Measurements from ENCODE around the gene FARP1. TPM values are rescaled to one million over a fixed set of nuclear protein-coding genes. Genes with fewer than 3 reads are reported as not detected.

Gene FARP1
- polyA plus RNA-seq, 1 of the 3 experiments (the other 2 are of a cell fraction): 12.0 TPM

DNA sequence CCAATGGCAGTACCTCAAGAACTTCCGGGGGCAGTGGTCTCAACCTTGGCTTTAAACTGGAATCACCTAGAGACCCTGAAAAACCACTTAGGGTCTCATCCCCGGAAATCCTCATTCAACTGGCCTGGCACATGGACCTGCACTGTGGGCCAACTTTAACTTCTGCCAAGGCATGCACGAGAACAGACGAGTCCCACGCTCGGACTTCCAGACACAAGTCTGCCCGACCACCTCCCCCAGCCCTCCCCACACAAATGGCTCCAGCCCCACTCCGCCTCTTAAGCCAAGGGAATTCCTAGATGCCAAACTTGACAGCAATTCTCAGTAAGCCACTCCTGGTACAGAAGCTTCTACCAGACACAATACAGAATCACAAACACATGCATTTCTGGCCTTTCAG lies 320.1 kb downstream of the FARP1 start:
- H3K4me1 ChIP-seq (ENCODE audit: control insufficient read depth in 1 of 2, insufficient read depth in 2 of 2, low read depth in 1 of 2, low read length in 1 of 2): peaks cover 0 to 7% of the 10 kb centered on the region in 2 experiments; a peak in 1 of 4 replicates
- no peaks in the 10 kb centered on the region for H4K20me1 ChIP-seq (ENCODE audit: insufficient read depth)
- POLR2A ChIA-PET: no interaction called here
- peaks cover 7% of the 10 kb centered on the region; the same call in 1 of the 2 replicates for H3K79me2 ChIP-seq (ENCODE audit: insufficient read depth)
- whole genome bisulfite sequencing (ENCODE audit: low lambda C conversion rate): 96% methylated on average over 8 of the region's 8 CpGs
- H3K4me3 ChIP-seq (ENCODE audit: low read depth in 2 of 2, low read length in 1 of 2): no peak overlapping the region
- no peaks in the 10 kb centered on the region for H3K9me3 ChIP-seq
- no peak overlapping the region for H3K4me2 ChIP-seq
- no peak for DNase-seq
- no peaks in the 10 kb centered on the region for H3K9me2 ChIP-seq
- H3K27ac ChIP-seq (ENCODE audit: low read depth in 2 of 2, low read length in 1 of 2): no peak overlapping the region
- TF ChIP-seq JUND (IDR thresholded peaks at IDR 0.05): no peak
- TF ChIP-seq TCF12 (IDR thresholded peaks at IDR 0.05): no peak
- TF ChIP-seq NRF1 (IDR thresholded peaks at IDR 0.05; ENCODE audit: low read depth, low read length): no peak
- TF ChIP-seq REST (IDR thresholded peaks at IDR 0.05; ENCODE audit: low read depth, low read length): no peak
- TF ChIP-seq FOSL2 (IDR thresholded peaks at IDR 0.05; ENCODE audit: borderline replicate concordance, low read depth): no peak
- no peak for TF ChIP-seq RXRA (IDR thresholded peaks at IDR 0.05; ENCODE audit: borderline replicate concordance, low read depth)
- TF ChIP-seq, protein P1, sequence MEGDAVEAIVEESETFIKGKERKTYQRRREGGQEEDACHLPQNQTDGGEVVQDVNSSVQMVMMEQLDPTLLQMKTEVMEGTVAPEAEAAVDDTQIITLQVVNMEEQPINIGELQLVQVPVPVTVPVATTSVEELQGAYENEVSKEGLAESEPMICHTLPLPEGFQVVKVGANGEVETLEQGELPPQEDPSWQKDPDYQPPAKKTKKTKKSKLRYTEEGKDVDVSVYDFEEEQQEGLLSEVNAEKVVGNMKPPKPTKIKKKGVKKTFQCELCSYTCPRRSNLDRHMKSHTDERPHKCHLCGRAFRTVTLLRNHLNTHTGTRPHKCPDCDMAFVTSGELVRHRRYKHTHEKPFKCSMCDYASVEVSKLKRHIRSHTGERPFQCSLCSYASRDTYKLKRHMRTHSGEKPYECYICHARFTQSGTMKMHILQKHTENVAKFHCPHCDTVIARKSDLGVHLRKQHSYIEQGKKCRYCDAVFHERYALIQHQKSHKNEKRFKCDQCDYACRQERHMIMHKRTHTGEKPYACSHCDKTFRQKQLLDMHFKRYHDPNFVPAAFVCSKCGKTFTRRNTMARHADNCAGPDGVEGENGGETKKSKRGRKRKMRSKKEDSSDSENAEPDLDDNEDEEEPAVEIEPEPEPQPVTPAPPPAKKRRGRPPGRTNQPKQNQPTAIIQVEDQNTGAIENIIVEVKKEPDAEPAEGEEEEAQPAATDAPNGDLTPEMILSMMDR (IDR thresholded peaks at IDR 0.05): no peak
- no peak for TF ChIP-seq TEAD4 (IDR thresholded peaks at IDR 0.05; ENCODE audit: borderline replicate concordance, insufficient read depth)
- TF ChIP-seq SIN3A (IDR thresholded peaks at IDR 0.05; ENCODE audit: borderline replicate concordance, low read depth, low read length): no peak
- TF ChIP-seq MEF2A (IDR thresholded peaks at IDR 0.05; ENCODE audit: borderline replicate concordance, low read depth): no peak
- TF ChIP-seq TAF1 (IDR thresholded peaks at IDR 0.05; ENCODE audit: borderline replicate concordance, low read depth, low read length): no peak
- TF ChIP-seq RFX5 (IDR thresholded peaks at IDR 0.05; ENCODE audit: low read length): no peak
- TF ChIP-seq, protein P2, sequence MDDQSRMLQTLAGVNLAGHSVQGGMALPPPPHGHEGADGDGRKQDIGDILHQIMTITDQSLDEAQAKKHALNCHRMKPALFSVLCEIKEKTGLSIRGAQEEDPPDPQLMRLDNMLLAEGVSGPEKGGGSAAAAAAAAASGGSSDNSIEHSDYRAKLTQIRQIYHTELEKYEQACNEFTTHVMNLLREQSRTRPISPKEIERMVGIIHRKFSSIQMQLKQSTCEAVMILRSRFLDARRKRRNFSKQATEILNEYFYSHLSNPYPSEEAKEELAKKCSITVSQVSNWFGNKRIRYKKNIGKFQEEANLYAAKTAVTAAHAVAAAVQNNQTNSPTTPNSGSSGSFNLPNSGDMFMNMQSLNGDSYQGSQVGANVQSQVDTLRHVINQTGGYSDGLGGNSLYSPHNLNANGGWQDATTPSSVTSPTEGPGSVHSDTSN (IDR thresholded peaks at IDR 0.05): no peak
- no peak for TF ChIP-seq EP300 (IDR thresholded peaks at IDR 0.05; ENCODE audit: borderline replicate concordance in 1 of 2, low read depth in 1 of 2, low read length in 1 of 2)
- no peak for TF ChIP-seq GABPA (IDR thresholded peaks at IDR 0.05; ENCODE audit: low read depth)
- no peak for TF ChIP-seq RCOR1 (IDR thresholded peaks at IDR 0.05; ENCODE audit: low read length)
- TF ChIP-seq FOXM1 (IDR thresholded peaks at IDR 0.05; ENCODE audit: low read depth): no peak
- no peak for TF ChIP-seq CHD2 (IDR thresholded peaks at IDR 0.05; ENCODE audit: low read length, partially characterized antibody)
- CTCF ChIA-PET: interaction anchor here (1.0 to 1.2 kb wide), 2 partner anchors 15 to 190 kb away, joined by 4 to 5 read pairs; no protein-coding TSS in a partner anchor
- H3F3A ChIP-seq (replicated peaks; ENCODE audit: insufficient read depth): no peaks in the 10 kb centered on the region
- H2AFZ ChIP-seq (ENCODE audit: low read depth): no peak overlapping the region
- no peak overlapping the region for H3K9ac ChIP-seq
- peaks cover 4 to 57% of the 10 kb centered on the region in 2 experiments for H3K36me3 ChIP-seq (replicated peaks in 1 of 2; ENCODE audit: control insufficient read depth in 1 of 2, insufficient read depth in 2 of 2, low read length in 1 of 2)
- no peaks in the 10 kb centered on the region for H3K27me3 ChIP-seq (ENCODE audit: insufficient read depth)
